ENCODE measurements around the gene CHST9. TPM values are rescaled to one million over a fixed set of nuclear protein-coding genes. Genes with fewer than 3 reads are reported as not detected.

Gene CHST9, protein sequence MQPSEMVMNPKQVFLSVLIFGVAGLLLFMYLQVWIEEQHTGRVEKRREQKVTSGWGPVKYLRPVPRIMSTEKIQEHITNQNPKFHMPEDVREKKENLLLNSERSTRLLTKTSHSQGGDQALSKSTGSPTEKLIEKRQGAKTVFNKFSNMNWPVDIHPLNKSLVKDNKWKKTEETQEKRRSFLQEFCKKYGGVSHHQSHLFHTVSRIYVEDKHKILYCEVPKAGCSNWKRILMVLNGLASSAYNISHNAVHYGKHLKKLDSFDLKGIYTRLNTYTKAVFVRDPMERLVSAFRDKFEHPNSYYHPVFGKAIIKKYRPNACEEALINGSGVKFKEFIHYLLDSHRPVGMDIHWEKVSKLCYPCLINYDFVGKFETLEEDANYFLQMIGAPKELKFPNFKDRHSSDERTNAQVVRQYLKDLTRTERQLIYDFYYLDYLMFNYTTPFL
- 0.46 TPM in 1 of 2 replicates, not detected in the other for polyA plus RNA-seq

GRCh38 chr18:27185025-27185763, at the start of gene CHST9:
Gene CHST9 (minus strand): TSS chr18:27185308. CDS start chr18:27142809, 42,499 bp downstream.

DNA sequence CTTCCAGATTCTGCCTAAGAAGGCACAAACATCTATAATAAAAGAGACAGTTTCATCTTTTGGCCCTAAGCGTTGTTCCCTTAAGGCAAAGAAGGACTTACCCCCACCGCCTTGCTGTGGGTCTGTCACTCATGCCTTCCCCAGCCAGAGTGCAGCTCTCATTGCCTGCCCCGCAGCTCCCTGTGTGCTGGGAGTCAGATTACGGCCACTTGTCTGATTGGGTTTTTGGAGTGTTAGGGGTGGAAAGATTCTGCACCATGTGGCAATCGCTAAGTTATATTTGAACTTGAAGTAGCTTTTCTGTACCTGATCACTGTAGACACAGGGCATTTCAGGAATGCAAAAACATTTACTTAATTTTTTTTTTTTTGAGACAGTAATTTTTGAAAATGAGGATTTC, 319.6 kb downstream of the CHST9 start, which contains the start of gene AQP4:
AQP4 (minus strand) TSS at position 151 of the 400 bp plus-strand sequence; CDS start at position 133, 18 bp downstream.

